GM23338 (cell line): ENCODE results near the gene PACS1. TPM values are rescaled to one million over a fixed set of nuclear protein-coding genes. Genes with fewer than 3 reads are reported as not detected.

Experiments
- ATAC-seq: fragments of 200-7000 bp; cut with Tn5 transposase; 3 replicates; pipeline ENCODE4 v1.9.1; 2020
- DNase-seq: peaks from one replicate; pipeline ENCODE4 v3.0.0-alpha.2; 2015; ENCODE audit warnings: low spot score
- H2AFZ ChIP-seq: fragments of 200-600 bp; sonication (generic); 2 replicates; pipeline ENCODE4 v1.8.0; 2016; ENCODE audit warnings: antibody characterized with exemption, mild to moderate bottlenecking, moderate library complexity
- H3F3A ChIP-seq: fragments of 200-600 bp; sonication (generic); replicated peaks from 2 replicates; pipeline ENCODE4 v1.8.0; 2017; ENCODE audit warnings: antibody characterized with exemption, mixed run types, low read depth
- H3K27ac ChIP-seq: fragments of 200-600 bp; sonication (generic); 2 replicates; pipeline ENCODE4 v1.6.1; 2016; ENCODE audit warnings: low read depth
- H3K27me3 ChIP-seq: fragments of 200-600 bp; sonication (generic); 2 replicates; pipeline ENCODE4 v1.8.0; 2016; ENCODE audit warnings: mild to moderate bottlenecking, mixed run types, moderate library complexity; ENCODE audit not compliant: insufficient read depth
- H3K36me3 ChIP-seq: fragments of 200-600 bp; sonication (generic); 2 replicates; pipeline ENCODE4 v1.8.0; 2016; ENCODE audit warnings: mild to moderate bottlenecking; ENCODE audit not compliant: insufficient read depth
- H3K4me1 ChIP-seq: fragments of 200-600 bp; sonication (generic); 2 replicates; pipeline ENCODE4 v1.8.0; 2016; ENCODE audit warnings: mild to moderate bottlenecking, moderate library complexity; ENCODE audit not compliant: insufficient read depth
- H3K4me2 ChIP-seq: fragments of 200-600 bp; sonication (generic); 2 replicates; pipeline ENCODE4 v1.7.1; 2017; ENCODE audit warnings: mixed run types
- H3K4me3 ChIP-seq: fragments of 200-600 bp; sonication (generic); 2 replicates; pipeline ENCODE4 v1.6.1; 2016; ENCODE audit warnings: mixed run types
- H3K79me2 ChIP-seq: fragments of 200-600 bp; sonication (generic); replicated peaks from 2 replicates; pipeline ENCODE4 v1.8.0; 2017; ENCODE audit warnings: mild to moderate bottlenecking; ENCODE audit not compliant: insufficient read depth
- H3K9me2 ChIP-seq: fragments of 200-600 bp; sonication (generic); 2 replicates; pipeline ENCODE4 v1.8.0; 2017; ENCODE audit not compliant: insufficient read depth
- H4K20me1 ChIP-seq: fragments of 200-600 bp; sonication (generic); replicated peaks from 2 replicates; pipeline ENCODE4 v1.8.0; 2017; ENCODE audit warnings: mild to moderate bottlenecking; ENCODE audit not compliant: insufficient read depth
- H3K27ac Mint-ChIP-seq: 2 replicates; pipeline ENCODE4 v1.8.0; 2020; ENCODE audit warnings: inconsistent platforms, mild to moderate bottlenecking, moderate library complexity, mixed read lengths
- H3K27me3 Mint-ChIP-seq: 3 replicates; pipeline ENCODE4 v1.8.0; 2022; ENCODE audit warnings: low read depth, mild to moderate bottlenecking, moderate library complexity, mixed read lengths, inconsistent platforms; ENCODE audit not compliant: insufficient read depth, poor library complexity
- H3K36me3 Mint-ChIP-seq: 3 replicates; pipeline ENCODE4 v1.8.0; 2021; ENCODE audit warnings: low read depth, mild to moderate bottlenecking, inconsistent platforms, moderate library complexity, mixed read lengths
- H3K4me1 Mint-ChIP-seq: 3 replicates; pipeline ENCODE4 v1.8.0; 2020; ENCODE audit warnings: mild to moderate bottlenecking, inconsistent platforms, mixed read lengths
- H3K4me3 Mint-ChIP-seq: 3 replicates; pipeline ENCODE4 v1.8.0; 2021; ENCODE audit warnings: moderate library complexity, mild to moderate bottlenecking, inconsistent platforms, mixed read lengths
- H3K9me3 Mint-ChIP-seq: 3 replicates; pipeline ENCODE4 v1.8.0; 2020; ENCODE audit warnings: moderate library complexity, mild to moderate bottlenecking, inconsistent platforms, mixed read lengths
- CREB1 ChIP-seq: fragments of 250-450 bp; sonication (Bioruptor Pico); IDR thresholded peaks from 2 replicates; pipeline ENCODE4 v1.5.0; 2020; ENCODE audit warnings: low read depth, mild to moderate bottlenecking, moderate library complexity
- JUNB ChIP-seq: IDR thresholded peaks from one replicate; pipeline ENCODE4 v1.6.1; 2016; ENCODE audit warnings: antibody characterized with exemption; ENCODE audit not compliant: unreplicated experiment
- NANOG ChIP-seq: IDR thresholded peaks from 2 replicates; pipeline ENCODE4 v1.6.1; 2016; ENCODE audit warnings: antibody characterized with exemption, borderline replicate concordance
- POLR2AphosphoS5 ChIP-seq: IDR thresholded peaks from 2 replicates; pipeline ENCODE4 v1.6.1; 2016; ENCODE audit warnings: antibody characterized with exemption, low read depth
- STAT1 ChIP-seq: IDR thresholded peaks from one replicate; pipeline ENCODE4 v1.6.1; 2016; ENCODE audit warnings: antibody characterized with exemption; ENCODE audit not compliant: unreplicated experiment
- ZNF114 ChIP-seq: fragments of 250-450 bp; sonication (Bioruptor Pico); IDR thresholded peaks from 2 replicates; pipeline ENCODE4 v1.5.0; 2020; ENCODE audit warnings: mild to moderate bottlenecking, moderate library complexity
- polyA plus RNA-seq: library from polyadenylated mRNA; unstranded; fragments of >200 nt; fragmentation: Nextera tagmentation; extraction: Ambion mirVana; gene quantifications from 2 replicates; pipeline ENCODE4 v1.2.1, GENCODE V29; 2016
- total RNA-seq: library from RNA; depleted of rRNA; stranded (reverse); fragments of >200 nt; shearing (Covaris generic); gene quantifications from 2 replicates; pipeline ENCODE4 v1.2.3, GENCODE V29; 2014
- TF ChIP-seq, protein P1 (sequence below): fragments of 250-450 bp; sonication (Bioruptor Pico); IDR thresholded peaks from 2 replicates; pipeline ENCODE4 v1.5.0; 2020; ENCODE audit warnings: mild to moderate bottlenecking, moderate library complexity
- TF ChIP-seq, protein P2 (sequence below): IDR thresholded peaks from 2 replicates; pipeline ENCODE4 v1.6.1; 2016; ENCODE audit warnings: antibody characterized with exemption
- TF ChIP-seq, protein P3 (sequence below): IDR thresholded peaks from one replicate; pipeline ENCODE4 v1.6.1; 2018; ENCODE audit warnings: antibody characterized with exemption; ENCODE audit not compliant: unreplicated experiment

Gene PACS1
- total and polyA plus RNA-seq, 2 experiments from 2014 or later = 8.0 to 37.5 TPM

DNA sequence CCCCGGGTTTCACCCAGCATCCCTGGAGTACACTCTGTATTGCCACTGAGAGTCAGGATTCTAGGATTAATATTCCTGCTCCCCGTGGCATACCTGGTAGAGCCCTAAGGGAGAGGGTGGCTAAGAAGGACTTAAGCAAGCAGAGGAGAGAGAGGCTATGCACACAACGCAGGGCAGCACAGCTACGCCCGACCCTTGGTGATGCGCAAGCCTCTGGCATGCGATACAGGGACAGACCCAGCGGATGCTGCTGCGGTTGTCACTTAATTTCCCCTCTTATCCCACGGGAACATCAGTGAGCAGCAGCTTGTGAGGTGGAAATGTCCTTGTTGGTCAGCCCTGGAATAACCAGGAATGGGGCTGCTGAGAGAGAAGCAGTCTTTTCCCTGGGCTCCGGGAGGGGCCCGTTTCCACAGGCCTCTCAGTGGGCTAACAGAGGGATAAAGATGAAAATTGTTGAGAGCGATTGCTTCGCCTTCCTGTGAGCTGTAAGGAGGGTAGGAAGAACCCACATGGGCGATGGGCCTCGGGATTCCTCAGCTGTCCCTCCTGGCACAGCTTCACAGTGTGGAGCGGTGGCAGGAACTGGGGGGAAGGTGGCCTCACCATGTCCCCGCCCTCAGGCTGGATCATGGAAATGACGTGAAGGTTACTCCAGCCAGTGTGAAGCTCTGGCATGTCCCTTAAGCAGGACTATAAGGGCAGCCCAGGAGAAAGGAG, 149.9 kb downstream of the PACS1 start (continued):
- TF ChIP-seq, protein P1, sequence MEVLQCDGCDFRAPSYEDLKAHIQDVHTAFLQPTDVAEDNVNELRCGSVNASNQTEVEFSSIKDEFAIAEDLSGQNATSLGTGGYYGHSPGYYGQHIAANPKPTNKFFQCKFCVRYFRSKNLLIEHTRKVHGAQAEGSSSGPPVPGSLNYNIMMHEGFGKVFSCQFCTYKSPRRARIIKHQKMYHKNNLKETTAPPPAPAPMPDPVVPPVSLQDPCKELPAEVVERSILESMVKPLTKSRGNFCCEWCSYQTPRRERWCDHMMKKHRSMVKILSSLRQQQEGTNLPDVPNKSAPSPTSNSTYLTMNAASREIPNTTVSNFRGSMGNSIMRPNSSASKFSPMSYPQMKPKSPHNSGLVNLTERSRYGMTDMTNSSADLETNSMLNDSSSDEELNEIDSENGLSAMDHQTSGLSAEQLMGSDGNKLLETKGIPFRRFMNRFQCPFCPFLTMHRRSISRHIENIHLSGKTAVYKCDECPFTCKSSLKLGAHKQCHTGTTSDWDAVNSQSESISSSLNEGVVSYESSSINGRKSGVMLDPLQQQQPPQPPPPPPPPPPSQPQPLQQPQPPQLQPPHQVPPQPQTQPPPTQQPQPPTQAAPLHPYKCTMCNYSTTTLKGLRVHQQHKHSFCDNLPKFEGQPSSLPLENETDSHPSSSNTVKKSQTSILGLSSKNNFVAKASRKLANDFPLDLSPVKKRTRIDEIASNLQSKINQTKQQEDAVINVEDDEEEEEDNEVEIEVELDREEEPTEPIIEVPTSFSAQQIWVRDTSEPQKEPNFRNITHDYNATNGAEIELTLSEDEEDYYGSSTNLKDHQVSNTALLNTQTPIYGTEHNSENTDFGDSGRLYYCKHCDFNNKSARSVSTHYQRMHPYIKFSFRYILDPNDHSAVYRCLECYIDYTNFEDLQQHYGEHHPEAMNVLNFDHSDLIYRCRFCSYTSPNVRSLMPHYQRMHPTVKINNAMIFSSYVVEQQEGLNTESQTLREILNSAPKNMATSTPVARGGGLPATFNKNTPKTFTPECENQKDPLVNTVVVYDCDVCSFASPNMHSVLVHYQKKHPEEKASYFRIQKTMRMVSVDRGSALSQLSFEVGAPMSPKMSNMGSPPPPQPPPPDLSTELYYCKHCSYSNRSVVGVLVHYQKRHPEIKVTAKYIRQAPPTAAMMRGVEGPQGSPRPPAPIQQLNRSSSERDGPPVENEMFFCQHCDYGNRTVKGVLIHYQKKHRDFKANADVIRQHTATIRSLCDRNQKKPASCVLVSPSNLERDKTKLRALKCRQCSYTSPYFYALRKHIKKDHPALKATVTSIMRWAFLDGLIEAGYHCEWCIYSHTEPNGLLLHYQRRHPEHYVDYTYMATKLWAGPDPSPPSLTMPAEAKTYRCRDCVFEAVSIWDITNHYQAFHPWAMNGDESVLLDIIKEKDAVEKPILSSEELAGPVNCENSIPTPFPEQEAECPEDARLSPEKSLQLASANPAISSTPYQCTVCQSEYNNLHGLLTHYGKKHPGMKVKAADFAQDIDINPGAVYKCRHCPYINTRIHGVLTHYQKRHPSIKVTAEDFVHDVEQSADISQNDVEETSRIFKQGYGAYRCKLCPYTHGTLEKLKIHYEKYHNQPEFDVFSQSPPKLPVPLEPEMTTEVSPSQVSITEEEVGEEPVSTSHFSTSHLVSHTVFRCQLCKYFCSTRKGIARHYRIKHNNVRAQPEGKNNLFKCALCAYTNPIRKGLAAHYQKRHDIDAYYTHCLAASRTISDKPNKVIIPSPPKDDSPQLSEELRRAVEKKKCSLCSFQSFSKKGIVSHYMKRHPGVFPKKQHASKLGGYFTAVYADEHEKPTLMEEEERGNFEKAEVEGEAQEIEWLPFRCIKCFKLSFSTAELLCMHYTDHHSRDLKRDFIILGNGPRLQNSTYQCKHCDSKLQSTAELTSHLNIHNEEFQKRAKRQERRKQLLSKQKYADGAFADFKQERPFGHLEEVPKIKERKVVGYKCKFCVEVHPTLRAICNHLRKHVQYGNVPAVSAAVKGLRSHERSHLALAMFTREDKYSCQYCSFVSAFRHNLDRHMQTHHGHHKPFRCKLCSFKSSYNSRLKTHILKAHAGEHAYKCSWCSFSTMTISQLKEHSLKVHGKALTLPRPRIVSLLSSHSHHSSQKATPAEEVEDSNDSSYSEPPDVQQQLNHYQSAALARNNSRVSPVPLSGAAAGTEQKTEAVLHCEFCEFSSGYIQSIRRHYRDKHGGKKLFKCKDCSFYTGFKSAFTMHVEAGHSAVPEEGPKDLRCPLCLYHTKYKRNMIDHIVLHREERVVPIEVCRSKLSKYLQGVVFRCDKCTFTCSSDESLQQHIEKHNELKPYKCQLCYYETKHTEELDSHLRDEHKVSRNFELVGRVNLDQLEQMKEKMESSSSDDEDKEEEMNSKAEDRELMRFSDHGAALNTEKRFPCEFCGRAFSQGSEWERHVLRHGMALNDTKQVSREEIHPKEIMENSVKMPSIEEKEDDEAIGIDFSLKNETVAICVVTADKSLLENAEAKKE (CRISPR knock-in tag) = no peak
- no peak for TF ChIP-seq NANOG
- no peak for TF ChIP-seq CREB1 (CRISPR knock-in tag)
- TF ChIP-seq, protein P2, sequence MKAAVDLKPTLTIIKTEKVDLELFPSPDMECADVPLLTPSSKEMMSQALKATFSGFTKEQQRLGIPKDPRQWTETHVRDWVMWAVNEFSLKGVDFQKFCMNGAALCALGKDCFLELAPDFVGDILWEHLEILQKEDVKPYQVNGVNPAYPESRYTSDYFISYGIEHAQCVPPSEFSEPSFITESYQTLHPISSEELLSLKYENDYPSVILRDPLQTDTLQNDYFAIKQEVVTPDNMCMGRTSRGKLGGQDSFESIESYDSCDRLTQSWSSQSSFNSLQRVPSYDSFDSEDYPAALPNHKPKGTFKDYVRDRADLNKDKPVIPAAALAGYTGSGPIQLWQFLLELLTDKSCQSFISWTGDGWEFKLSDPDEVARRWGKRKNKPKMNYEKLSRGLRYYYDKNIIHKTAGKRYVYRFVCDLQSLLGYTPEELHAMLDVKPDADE = no peak
- no peak for TF ChIP-seq ZNF114 (CRISPR knock-in tag)
- no peak for TF ChIP-seq STAT1

DNA sequence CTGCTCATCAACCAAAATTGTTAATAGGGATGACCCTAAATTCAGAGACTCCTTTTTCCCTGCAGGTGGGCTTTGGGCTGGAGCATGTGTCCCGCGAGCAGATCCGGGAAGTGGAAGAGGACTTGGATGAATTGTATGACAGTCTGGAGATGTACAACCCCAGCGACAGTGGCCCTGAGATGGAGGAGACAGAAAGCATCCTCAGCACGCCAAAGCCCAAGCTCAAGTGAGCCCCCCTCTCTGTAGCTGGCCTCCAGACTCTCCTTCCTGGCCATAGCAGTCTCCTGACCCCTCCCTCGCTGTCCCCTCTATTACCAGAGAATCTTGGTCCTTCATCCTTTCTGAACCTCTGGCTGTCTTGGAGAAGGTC, 150.5 kb downstream of the PACS1 start:
- Mint-ChIP-seq H3K27me3 (peaks cover 11% of the 10 kb centered on the region), H3K27ac (no peak overlapping the region), H3K4me3 (no peak overlapping the region), H3K9me3 (no peaks in the 10 kb centered on the region), H3K4me1 (peaks cover 12% of the 10 kb centered on the region; the same call in 2 of the 3 replicates), H3K36me3 (peaks cover 10% of the 10 kb centered on the region; the same call in 2 of the 3 replicates)
- DNase-seq (no peak), ATAC-seq (no peak)
- no peaks in the 10 kb centered on the region for H3K79me2 ChIP-seq
- H3K27me3 ChIP-seq = no peaks in the 10 kb centered on the region
- no peaks in the 10 kb centered on the region for H3K9me2 ChIP-seq
- no peak for TF ChIP-seq POLR2AphosphoS5
- TF ChIP-seq JUNB = no peak
- TF ChIP-seq NANOG = no peak
- TF ChIP-seq CREB1 (CRISPR knock-in tag) = no peak
- TF ChIP-seq, protein P3, sequence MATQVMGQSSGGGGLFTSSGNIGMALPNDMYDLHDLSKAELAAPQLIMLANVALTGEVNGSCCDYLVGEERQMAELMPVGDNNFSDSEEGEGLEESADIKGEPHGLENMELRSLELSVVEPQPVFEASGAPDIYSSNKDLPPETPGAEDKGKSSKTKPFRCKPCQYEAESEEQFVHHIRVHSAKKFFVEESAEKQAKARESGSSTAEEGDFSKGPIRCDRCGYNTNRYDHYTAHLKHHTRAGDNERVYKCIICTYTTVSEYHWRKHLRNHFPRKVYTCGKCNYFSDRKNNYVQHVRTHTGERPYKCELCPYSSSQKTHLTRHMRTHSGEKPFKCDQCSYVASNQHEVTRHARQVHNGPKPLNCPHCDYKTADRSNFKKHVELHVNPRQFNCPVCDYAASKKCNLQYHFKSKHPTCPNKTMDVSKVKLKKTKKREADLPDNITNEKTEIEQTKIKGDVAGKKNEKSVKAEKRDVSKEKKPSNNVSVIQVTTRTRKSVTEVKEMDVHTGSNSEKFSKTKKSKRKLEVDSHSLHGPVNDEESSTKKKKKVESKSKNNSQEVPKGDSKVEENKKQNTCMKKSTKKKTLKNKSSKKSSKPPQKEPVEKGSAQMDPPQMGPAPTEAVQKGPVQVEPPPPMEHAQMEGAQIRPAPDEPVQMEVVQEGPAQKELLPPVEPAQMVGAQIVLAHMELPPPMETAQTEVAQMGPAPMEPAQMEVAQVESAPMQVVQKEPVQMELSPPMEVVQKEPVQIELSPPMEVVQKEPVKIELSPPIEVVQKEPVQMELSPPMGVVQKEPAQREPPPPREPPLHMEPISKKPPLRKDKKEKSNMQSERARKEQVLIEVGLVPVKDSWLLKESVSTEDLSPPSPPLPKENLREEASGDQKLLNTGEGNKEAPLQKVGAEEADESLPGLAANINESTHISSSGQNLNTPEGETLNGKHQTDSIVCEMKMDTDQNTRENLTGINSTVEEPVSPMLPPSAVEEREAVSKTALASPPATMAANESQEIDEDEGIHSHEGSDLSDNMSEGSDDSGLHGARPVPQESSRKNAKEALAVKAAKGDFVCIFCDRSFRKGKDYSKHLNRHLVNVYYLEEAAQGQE = no peak
- no peak overlapping the region for H3K27ac ChIP-seq
- no peak overlapping the region for H3K4me3 ChIP-seq
- 0 out of 2 replicates have a peak, but pooled peaks cover 2% of the 10 kb centered on the region for H4K20me1 ChIP-seq
- H3K4me2 ChIP-seq = no peak overlapping the region
- no peaks in the 10 kb centered on the region for H3K36me3 ChIP-seq
- H3K4me1 ChIP-seq = peaks cover 5% of the 10 kb centered on the region; the same call in 1 of the 2 replicates
- no peak overlapping the region for H2AFZ ChIP-seq
- H3F3A ChIP-seq = peaks cover 4% of the 10 kb centered on the region; the same call in 1 of the 2 replicates
